GM19025 (cell line): ENCODE results near the gene CD68.
"Not testable (repeated sequence)": the region's sequence is repeated elsewhere in the genome, so short reads cannot be mapped to it uniquely, and the experiment has no call there.

ENCODE experiments used
- ATAC-seq: cut with Tn5 transposase; IDR thresholded peaks from one replicate; pipeline ENCODE4 v1.9.1; 2021; ENCODE audit warnings: mild to moderate bottlenecking, low read depth, moderate library complexity; ENCODE audit not compliant: unreplicated experiment

Gene CD68

GRCh38 chr17:7611635-7612293 is 32.3 kb downstream of the CD68 start:
- no peak for ATAC-seq

DNA sequence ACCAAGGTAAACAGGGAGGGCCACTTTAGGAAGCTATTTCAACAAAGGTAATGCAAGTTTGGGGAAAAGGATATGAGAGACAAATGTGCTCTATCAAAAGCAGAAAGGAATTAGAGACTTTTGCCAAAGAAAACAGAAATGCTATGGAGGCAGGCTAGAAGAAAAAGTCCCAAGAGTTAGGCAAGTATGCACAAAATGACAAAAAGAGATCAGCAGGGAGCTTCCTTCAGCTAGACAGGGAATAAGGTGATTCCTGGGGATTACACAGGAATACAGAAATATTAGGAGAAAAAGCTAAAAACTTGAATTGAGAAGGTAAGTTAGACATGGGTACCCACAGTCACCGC is 32.8 kb downstream of the CD68 start:
- no peak for ATAC-seq

DNA sequence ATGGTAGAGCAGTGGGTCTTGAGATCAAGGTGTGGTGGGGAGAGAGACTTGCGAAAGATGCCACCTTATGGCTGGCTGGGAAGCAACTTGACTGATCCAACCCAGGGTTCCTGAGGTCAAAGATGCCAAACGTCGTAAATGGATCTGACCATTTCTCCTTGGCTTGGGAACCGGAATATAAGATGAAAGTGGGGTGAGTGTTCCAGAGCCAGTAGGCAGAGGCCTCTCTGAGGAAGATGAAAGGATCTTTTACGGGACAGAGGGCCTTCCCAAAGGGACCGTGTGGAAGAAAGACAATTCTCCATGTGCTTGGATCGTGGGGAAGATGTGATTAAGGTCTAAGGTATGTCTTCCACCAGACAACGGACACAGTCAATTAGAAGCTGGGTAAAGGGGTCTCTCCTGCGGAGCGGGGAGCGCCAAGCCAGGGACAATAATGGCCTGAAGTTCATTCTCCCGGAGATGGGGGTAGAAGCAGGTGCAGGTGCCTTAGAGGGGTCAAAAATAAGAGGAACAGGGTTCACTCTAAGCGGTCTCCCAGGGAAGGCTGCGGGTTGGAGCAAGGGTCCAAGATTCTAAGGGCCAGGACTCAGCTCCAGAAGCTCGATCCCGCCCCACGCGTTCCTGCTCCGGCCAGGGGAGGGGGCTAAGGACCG is 34.5 kb downstream of the CD68 start:
- no peak for ATAC-seq

DNA sequence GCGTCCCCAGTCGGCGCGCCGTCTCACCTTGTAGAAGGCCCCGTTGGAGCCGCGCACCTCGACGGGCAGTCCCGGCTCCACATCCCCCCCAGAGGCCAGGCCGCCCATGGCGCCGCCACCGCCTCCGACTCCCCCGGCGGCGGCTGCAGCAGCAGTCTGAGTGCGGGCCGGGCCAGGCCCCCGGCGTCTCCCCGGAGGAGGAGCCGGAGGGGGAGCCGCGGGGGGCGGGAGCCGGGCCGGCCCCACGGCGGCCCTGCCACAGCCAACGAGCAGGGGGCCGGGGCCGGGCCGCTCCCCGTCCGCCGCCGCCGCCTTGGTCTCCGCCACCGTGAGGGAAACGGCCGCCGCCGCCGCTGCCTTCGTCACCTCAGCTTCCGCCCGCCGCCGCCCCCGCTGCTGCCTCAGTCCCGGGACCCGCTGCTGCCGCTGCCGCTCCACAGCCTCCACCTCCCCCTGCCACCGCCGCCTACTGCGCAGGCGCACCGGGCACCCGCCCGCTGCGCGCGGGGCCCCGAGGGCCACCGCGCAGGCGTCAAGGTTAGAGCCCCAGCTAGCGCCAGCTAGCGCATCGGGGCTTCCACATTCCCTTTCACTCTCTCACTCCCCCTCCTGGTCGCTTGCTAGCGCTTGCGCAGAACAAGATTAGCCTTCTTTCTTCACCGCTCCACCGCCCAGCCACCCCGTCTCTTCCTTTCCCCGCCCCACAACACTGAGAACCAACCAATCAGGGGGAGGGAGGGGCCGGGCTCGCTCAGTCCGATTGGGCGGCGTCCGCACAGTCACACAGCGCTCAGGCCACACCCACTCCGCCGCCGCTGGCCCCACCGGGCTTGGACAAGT is 35.2 kb downstream of the CD68 start, which contains the start of gene FXR2:
Gene FXR2 (minus strand): TSS at position 473 of the 840 bp plus-strand sequence. CDS start 365 bp downstream, at position 108.
- peak; percentile 83 for ATAC-seq

DNA sequence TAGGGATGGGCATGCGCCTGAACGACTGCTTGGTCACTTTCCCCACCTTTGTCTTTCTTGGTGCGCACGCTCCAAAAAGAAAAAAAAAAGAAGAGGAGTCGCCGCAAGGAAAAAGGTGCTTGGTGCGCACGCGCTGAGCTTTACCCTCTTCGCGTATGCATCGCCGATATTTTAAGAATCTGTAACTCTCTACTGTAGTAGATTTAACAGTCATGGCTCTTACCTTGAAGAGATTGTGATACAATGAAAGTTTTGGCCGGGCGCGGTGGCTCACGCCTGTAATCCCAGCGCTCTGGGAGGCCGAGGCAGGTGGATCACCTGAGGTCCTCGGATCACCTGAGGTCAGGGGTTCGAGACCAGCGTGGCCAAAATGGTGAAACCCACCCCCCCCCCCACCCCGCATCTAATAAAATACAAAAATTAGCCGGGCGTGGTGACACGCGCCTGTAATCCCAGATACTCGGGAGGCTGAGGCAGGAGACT is 35.9 kb downstream of the CD68 start:
- no peak for ATAC-seq

DNA sequence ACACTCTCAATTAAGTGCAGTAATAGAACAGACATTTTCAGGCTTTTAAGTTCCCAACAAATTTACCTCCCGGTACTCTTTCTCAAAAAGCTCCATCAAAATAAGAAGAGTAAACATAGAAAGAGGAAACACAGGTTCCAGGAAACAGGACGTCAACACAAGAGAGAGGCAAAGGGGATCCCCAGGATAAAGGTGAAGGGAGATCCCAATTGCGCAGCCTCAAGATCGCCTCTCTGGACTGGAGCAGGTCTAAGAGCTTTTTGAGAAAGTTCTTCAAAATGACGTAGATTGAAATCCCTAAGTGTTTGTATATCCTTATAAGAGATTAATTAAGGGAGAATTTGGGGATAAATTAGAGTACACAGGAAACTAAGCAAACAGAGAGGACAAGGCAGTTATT is 39.2 kb downstream of the CD68 start:
- no peak for ATAC-seq

- ATAC-seq = no peak
Observed at GRCh38 chr17:7620835-7621234, 41.4 kb downstream of the CD68 start.

DNA sequence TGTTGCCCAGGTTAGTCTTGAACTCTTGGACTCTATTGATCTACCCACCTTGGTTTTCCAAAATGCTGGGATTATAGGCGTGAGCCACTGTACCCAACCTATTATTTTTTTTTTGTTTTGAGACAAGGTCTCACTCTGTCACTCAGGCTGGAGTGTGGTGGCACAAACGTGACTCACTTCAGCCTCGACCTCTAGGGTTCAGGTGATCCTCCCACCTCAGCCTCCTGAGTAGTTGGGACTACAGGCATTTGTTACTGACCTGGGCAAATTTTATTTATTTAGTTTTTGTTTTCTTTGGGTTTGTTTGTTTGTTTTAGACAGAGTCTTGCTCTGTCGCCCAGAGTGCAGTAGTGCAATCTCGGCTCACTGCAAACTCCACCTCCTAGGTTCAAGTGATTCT is 44.2 kb downstream of the CD68 start:
- ATAC-seq = no peak

DNA sequence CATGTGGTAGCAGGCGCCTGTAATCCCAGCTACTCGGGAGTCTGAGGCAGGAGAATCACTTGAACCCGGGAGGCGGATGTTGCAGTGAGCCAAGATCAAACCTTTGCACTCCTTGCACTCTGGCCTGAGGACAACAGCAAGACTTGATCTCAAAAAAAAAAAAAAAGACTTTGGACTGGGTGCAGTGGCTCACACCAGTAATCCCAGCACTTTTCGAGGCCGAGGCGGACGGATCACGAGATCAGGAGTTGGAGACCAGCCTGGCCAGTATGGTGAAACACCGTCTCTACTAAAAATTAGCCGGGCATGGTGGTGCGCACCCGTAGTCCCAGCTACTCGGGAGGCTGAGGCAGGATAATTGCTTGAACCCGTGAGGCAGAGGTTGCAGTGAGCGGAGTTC is 46.3 kb downstream of the CD68 start:
- ATAC-seq = not testable (repeated sequence)

- no peak for ATAC-seq
Observed at GRCh38 chr17:7626307-7626706, 46.9 kb downstream of the CD68 start.

DNA sequence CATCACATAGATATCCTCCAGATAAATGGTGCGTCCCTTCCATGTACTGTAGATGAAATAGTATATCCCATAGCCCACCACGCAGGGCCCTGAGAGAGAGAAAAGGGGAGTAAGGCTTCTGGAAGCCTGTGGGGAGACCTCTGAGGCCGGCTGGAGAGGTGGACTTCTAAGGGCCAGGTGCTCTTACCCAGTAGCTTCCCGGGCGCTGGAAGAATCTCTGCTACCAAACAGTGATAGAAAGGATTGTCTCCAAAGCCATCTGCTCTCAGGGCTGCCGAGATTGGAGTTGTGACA is 47.5 kb downstream of the CD68 start:
- no peak for ATAC-seq

- ATAC-seq = peak; percentile 85
Observed at GRCh38 chr17:7627250-7628121, 48.0 kb downstream of the CD68 start, which contains the start of gene SAT2. Gene SAT2 (minus strand): TSS chr17:7627821. CDS start chr17:7627635, 186 bp downstream.

DNA sequence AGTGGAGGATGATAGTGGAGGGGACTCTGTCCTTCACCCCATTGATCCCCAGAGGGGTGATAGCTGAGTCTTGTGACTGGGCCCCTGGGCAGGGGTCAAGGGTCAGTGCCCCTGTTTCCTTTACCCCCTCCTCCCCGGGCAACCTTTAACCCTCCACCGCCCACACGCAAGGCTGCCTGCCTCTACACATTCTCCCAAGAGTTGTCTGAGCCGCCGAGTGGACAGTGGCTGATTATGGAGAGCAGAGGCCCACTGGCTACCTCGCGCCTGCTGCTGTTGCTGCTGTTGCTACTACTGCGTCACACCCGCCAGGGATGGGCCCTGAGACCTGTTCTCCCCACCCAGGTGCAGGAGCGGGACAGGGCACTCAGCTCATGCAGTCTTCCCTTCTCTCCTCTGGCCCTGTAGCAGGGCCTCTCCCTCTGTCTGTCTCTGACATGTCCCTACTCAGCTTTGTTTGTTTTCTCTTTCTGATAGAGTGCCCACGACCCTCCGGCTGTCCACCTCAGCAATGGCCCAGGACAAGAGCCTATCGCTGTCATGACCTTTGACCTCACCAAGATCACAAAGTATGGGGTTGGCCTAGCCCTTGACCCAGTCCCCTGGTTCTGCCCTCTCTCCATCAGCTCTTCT is 50.6 kb downstream of the CD68 start, which contains the start of gene SHBG:
Gene SHBG (plus strand): TSS at position 197 of the 633 bp plus-strand sequence. CDS start 38 bp downstream, at position 235.
- ATAC-seq = no peak
